Peyer's patch (tissue), 4 donors: ENCODE results near the gene EPS8L1. TPM values are rescaled to one million over a fixed set of nuclear protein-coding genes. Genes with fewer than 3 reads are reported as not detected.
"Not testable (repeated sequence)": the region's sequence is repeated elsewhere in the genome, so short reads cannot be mapped to it uniquely, and the experiment has no call there.

Experiments
- DNase-seq, 3 donors: peaks; one replicate each; pipeline ENCODE4 v3.0.0-alpha.2; 2017 to 2019
- H3K27ac ChIP-seq, 4 donors: fragments of 200-600 bp; sonication (generic); one replicate each; pipeline ENCODE4 v1.5.1; 2016 to 2019
- H3K27me3 ChIP-seq, 2 donors: fragments of 200-600 bp; sonication (generic); one replicate each; pipeline ENCODE4 v1.5.1; 2019
- H3K36me3 ChIP-seq, 3 donors: fragments of 200-600 bp; sonication (generic); one replicate each; pipeline ENCODE4 v1.5.1; 2016 to 2019
- H3K4me1 ChIP-seq, 4 donors: fragments of 200-600 bp; sonication (generic); one replicate each; pipeline ENCODE4 v1.5.1; 2016 to 2019
- H3K4me3 ChIP-seq, 4 donors: fragments of 200-600 bp; sonication (generic); 1 replicate in 3 of 4; 2 replicates in 1 of 4; pipeline ENCODE4 v1.5.1; 2016 to 2019; ENCODE audit warnings: mild to moderate bottlenecking in 1 of 4
- H3K9me3 ChIP-seq, 4 donors: fragments of 200-600 bp; sonication (generic); one replicate each; pipeline ENCODE4 v1.5.1; 2016 to 2019; ENCODE audit warnings: mild to moderate bottlenecking in 1 of 4
- POLR2A ChIP-seq, 2 donors: fragments of 450-650 bp; IDR thresholded peaks; one replicate each; pipeline ENCODE4 v1.5.1; 2017; ENCODE audit warnings: antibody characterized with exemption in 2 of 2, mild to moderate bottlenecking in 2 of 2, moderate library complexity in 2 of 2
- total RNA-seq, 4 donors: library from RNA; depleted of rRNA; stranded (reverse); fragments of >200 nt; gene quantifications; one replicate each; pipeline ENCODE4 v1.1.0, GENCODE V29; 2016
- TF ChIP-seq, protein P1 (sequence below), 6 experiments: fragments of 450-650 bp in 4 of 6; fragments of 200-600 bp in 2 of 6; sonication (generic) in 1 of 6; IDR thresholded peaks; one replicate each; pipeline ENCODE4 v1.5.1; 2017 to 2019; ENCODE audit warnings: antibody characterized with exemption in 6 of 6, mild to moderate bottlenecking in 3 of 6, moderate library complexity in 1 of 6

Gene EPS8L1
- total RNA-seq, 4 donors from 2014 or later: 5.0 to 43.8 (median 23.1) TPM

DNA sequence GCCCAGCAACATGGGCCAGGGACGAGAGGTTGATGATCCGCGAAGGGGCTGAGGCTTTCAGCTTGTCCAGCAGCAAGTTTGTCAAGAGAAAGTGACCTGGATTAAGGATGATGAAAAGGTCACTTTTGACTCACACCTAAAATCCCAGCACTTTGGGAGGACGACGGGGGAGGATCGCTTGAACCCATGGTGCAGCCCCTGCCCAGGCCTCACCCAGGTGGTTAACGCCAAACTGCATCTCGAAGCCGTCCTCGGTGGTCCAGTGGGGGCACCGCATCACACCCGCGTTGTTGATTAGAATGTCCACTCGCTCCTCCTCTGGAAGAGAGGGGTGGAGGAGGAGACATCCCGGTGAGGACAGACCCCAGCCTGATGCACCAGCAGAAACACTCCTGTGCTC, 27.2 kb upstream of the EPS8L1 start:
- Histone ChIP-seq H3K27me3 (no peaks in the 10 kb centered on the region), H3K36me3 (peaks cover 0 to 76% (median 0%) of the 10 kb centered on the region in 3 donors), H3K4me3 (no peak overlapping the region), H3K27ac (no peak overlapping the region), H3K4me1 (no peaks in the 10 kb centered on the region), H3K9me3 (no peaks in the 10 kb centered on the region)
- DNase-seq: no peak
- TF ChIP-seq, protein P1, sequence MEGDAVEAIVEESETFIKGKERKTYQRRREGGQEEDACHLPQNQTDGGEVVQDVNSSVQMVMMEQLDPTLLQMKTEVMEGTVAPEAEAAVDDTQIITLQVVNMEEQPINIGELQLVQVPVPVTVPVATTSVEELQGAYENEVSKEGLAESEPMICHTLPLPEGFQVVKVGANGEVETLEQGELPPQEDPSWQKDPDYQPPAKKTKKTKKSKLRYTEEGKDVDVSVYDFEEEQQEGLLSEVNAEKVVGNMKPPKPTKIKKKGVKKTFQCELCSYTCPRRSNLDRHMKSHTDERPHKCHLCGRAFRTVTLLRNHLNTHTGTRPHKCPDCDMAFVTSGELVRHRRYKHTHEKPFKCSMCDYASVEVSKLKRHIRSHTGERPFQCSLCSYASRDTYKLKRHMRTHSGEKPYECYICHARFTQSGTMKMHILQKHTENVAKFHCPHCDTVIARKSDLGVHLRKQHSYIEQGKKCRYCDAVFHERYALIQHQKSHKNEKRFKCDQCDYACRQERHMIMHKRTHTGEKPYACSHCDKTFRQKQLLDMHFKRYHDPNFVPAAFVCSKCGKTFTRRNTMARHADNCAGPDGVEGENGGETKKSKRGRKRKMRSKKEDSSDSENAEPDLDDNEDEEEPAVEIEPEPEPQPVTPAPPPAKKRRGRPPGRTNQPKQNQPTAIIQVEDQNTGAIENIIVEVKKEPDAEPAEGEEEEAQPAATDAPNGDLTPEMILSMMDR (IDR thresholded peaks at IDR 0.05): no peak
- no peak for TF ChIP-seq POLR2A (IDR thresholded peaks at IDR 0.05)

DNA sequence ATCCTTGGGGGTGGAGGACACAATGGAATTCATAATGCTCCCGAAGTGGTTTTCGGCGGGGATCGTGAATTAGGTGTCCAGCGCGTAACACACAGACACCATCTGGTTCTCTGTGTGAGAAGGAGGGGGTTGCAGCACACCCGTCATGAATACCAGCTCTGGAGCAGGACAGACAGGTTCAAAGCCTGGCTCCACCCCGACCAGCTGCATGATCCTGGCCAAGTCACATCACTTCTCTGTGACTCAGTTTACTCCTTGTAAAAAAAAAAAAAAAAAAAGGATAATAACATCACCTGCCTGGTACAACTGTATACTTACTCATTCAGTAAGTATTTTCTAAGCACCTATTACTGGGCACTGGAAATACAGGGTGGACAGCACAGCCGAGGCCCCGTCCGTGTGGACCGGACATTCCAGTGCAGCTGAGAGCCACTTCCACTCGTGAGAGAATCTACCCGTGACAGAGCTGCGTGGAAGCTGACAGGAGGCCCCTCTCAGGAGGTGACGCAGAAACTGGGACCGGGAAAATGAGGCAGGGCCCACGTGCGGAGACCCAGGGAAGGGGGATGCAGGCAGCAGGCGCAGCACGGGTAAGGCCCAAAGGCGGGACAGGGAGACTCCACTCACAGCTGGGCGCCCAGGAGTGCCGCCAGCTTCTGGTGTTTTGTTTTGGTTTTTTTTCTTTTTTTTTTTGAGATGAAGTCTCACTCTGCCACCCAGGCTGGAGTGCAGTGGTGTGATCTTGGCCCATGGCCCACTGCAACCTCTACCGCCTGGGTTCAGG, 24.7 kb upstream of the EPS8L1 start:
- Histone ChIP-seq H3K27ac (no peak overlapping the region), H3K4me1 (no peaks in the 10 kb centered on the region), H3K27me3 (no peaks in the 10 kb centered on the region), H3K9me3 (no peaks in the 10 kb centered on the region), H3K4me3 (no peak overlapping the region), H3K36me3 (peaks cover 0 to 80% (median 0%) of the 10 kb centered on the region in 3 donors)
- TF ChIP-seq POLR2A (IDR thresholded peaks at IDR 0.05): no peak
- TF ChIP-seq, protein P1 (IDR thresholded peaks at IDR 0.05): no peak
- no peak for DNase-seq

DNA sequence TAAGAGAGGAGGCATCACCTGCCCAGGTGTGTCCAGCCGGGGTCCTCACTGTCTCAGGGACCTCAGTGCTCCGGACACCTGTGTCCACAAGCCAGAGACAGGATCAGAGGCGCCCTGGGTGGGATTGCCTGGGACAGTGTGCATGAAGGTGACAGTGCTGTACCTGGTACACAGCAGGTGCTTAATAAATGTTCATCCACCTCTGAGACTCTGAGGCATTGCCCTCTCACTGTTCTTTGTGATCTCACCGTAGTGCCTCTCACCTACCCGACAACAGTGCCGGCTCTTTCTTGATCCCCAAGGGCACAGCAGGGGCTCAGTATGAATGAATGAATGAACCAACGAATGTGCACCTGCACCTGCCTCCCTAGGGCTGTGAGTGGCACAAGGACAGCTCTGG, 21.9 kb upstream of the EPS8L1 start:
- TF ChIP-seq POLR2A (IDR thresholded peaks at IDR 0.05): no peak
- TF ChIP-seq, protein P1 (IDR thresholded peaks at IDR 0.05): no peak
- DNase-seq: no peak
- Histone ChIP-seq H3K4me3 (no peak overlapping the region), H3K27ac (no peak overlapping the region), H3K4me1 (no peaks in the 10 kb centered on the region), H3K36me3 (peaks cover 0 to 78% (median 0%) of the 10 kb centered on the region in 3 donors), H3K27me3 (no peaks in the 10 kb centered on the region), H3K9me3 (no peaks in the 10 kb centered on the region)

DNA sequence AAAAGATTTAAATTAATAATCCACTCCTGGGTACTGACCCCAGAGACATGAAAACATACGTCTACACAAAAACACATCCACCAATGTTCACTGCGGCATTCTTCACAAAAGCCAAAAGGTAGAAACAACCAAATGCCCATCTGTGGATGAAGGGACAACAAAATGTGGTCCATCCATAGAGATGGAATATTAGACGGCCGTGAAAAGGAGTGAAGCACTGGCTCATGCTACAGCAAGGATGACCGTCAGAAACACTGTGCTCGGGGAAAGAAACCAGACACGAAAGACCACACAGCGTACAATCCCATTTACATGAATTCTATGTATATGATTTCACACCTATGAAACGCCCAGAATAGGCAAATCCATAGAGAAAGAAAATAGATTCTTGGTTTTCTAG, 18.8 kb upstream of the EPS8L1 start:
- peaks cover 0 to 60% (median 0%) of the 10 kb centered on the region in 3 donors for H3K36me3 ChIP-seq
- H3K27ac ChIP-seq: no peak overlapping the region
- TF ChIP-seq POLR2A (IDR thresholded peaks at IDR 0.05): no peak
- TF ChIP-seq, protein P1 (IDR thresholded peaks at IDR 0.05): no peak

DNA sequence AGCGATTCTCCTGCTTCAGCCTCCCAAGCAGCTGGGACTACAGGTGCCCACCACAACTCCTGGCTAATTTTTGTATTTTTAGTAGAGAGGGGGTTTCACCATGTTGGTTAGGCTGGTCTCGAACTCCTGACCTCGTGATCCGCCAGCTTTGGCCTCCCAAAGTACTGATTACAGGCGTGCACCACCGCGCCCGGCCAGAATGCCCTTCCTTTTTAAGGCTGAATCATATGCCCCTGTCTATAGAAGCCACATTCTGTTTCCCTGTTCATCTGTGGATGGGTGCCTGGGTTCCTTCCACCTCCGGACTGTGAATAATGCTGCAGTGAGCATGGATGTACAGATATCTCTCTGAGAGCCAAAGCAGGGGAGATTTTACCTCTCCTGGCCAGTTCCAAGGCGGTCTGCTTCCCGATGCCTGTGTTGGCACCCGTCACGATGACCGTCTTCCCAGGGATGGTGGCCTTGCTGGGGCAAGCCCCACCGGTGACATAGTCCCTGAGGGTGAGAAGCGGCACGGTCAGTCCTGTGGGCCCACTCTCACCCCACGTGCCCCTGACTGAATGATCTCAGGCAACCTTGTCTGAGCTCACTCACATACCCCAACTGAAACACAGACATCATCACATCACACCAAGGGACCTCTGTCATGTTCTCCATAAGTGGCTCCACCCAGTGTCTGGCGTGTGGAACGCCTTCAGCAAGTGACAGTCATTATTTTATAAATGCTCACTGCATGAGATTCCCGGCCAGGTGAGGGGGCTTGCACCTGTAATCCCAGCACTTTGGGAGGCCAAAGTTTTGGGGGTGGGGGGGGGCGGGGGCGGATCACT, 16.7 kb upstream of the EPS8L1 start:
- Histone ChIP-seq H3K27me3 (no peaks in the 10 kb centered on the region), H3K27ac (no peak overlapping the region), H3K9me3 (peaks cover 0 to 7% (median 0%) of the 10 kb centered on the region in 4 donors), H3K4me1 (peaks cover 0 to 11% (median 8%) of the 10 kb centered on the region in 4 donors), H3K36me3 (peaks cover 0 to 50% (median 0%) of the 10 kb centered on the region in 3 donors), H3K4me3 (no peak overlapping the region)
- TF ChIP-seq POLR2A (IDR thresholded peaks at IDR 0.05): no peak
- TF ChIP-seq, protein P1 (IDR thresholded peaks at IDR 0.05): no peak
- no peak for DNase-seq

More for the DNA sequence above, 18.8 kb upstream of the EPS8L1 start:
- no peak for DNase-seq
- Histone ChIP-seq H3K4me1 (peaks cover 0 to 6% (median 2%) of the 10 kb centered on the region in 4 donors), H3K27me3 (no peaks in the 10 kb centered on the region), H3K9me3 (no peaks in the 10 kb centered on the region), H3K4me3 (no peak overlapping the region)

DNA sequence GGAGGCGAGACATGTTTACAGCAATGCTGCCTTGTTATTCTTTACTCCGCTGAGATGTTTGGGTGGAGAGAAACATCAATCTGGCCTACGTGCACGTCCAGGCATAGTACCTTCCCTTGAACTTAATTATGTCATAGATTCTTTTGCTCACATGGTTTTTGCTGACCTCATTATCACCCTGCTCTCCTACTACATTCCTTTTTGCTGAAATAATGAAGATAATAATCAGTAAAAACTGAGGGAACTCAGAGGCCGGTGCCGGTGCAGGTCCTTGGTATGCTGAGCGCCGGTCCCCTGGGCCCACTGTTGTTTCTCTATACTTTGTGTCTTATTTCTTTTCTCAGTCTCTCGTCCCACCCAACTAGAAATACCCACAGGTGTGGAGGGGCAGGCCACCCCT, 15.4 kb upstream of the EPS8L1 start:
- not testable (repeated sequence) for DNase-seq, H3K27ac ChIP-seq, H3K4me3 ChIP-seq, H3K27me3 ChIP-seq, H3K9me3 ChIP-seq
- peaks cover 0 to 37% (median 0%) of the 10 kb centered on the region in 3 donors for H3K36me3 ChIP-seq
- H3K4me1 ChIP-seq: peaks cover 0 to 11% (median 8%) of the 10 kb centered on the region in 4 donors
